ENCODE data around the gene BLTP1.
"Not testable (repeated sequence)": the region's sequence is repeated elsewhere in the genome, so short reads cannot be mapped to it uniquely, and the experiment has no call there.

BLTP1 gene, protein sequence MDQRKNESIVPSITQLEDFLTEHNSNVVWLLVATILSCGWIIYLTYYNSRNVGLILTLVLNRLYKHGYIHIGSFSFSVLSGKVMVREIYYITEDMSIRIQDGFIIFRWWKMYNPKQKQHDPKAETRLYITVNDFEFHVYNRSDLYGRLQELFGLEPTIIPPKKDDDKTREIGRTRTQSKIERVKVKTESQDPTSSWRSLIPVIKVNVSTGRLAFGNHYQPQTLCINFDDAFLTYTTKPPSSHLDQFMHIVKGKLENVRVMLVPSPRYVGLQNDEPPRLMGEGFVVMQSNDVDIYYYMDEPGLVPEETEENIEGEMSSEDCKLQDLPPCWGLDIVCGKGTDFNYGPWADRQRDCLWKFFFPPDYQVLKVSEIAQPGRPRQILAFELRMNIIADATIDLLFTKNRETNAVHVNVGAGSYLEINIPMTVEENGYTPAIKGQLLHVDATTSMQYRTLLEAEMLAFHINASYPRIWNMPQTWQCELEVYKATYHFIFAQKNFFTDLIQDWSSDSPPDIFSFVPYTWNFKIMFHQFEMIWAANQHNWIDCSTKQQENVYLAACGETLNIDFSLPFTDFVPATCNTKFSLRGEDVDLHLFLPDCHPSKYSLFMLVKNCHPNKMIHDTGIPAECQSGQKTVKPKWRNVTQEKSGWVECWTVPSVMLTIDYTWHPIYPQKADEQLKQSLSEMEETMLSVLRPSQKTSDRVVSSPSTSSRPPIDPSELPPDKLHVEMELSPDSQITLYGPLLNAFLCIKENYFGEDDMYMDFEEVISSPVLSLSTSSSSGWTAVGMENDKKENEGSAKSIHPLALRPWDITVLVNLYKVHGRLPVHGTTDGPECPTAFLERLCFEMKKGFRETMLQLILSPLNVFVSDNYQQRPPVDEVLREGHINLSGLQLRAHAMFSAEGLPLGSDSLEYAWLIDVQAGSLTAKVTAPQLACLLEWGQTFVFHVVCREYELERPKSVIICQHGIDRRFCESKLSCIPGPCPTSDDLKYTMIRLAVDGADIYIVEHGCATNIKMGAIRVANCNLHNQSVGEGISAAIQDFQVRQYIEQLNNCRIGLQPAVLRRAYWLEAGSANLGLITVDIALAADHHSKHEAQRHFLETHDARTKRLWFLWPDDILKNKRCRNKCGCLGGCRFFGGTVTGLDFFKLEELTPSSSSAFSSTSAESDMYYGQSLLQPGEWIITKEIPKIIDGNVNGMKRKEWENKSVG (N-terminal part only)

DNA sequence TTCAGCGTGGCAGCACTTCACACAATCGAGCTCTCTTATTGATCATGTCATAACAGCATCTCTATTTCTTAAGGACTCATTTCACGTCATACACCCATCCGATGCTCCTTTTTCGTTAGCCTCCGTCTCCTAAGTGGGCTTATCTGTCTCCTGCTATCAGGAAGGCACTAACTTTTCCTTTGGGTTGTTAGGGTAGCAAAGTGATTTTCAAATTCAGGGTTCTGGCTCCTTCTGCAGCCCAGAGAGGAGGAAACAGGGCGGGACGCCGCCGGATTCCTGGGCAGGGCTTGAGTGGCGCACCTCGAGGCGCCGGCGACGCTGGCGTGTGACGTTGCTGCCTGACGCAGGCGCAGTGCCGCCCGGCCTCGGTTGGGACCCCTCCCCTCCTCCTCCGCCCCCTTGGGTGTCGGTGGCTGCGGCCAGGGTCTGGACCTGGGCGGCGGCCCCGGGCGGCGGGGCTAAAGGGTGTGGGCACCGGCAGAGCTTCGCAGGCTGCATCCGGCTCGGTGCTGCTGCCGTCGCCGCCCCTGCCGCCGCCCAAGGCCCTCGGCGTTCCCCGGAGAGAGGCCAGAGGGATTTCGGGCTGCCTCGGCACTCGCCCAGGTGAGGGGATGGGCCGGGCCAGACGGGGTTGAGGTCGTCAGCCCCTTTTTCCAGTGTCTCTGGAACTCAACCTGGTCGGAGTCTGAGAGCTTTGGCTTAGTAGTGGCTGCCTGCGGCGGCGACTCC lies at the start of gene BLTP1:
Gene BLTP1 (plus strand): TSS at position 350 of the 729 bp plus-strand sequence. CDS start 18,317 bp downstream, outside the sequence.
- DNase-seq: peak; percentile 85

DNA sequence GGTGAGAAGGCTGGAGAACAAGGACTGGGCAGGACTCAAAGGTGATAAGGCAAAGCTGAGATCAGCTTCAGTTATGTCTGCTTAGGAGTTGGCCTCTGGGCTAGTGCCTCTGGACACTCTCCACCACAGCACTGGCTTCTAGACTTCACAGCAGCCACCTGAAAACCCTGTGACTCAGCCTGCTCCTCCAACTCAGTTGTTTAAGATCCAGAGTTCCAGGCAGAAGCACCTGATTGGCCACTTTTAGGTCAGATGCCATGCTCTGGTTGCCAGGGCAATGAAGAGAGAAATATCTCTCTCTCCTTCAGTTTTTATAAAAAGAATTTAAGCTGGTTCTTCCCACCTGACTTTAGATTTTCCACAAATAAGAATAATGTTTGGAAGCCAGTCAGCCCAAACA lies 47.9 kb upstream of the BLTP1 start:
- no peak for DNase-seq

DNA sequence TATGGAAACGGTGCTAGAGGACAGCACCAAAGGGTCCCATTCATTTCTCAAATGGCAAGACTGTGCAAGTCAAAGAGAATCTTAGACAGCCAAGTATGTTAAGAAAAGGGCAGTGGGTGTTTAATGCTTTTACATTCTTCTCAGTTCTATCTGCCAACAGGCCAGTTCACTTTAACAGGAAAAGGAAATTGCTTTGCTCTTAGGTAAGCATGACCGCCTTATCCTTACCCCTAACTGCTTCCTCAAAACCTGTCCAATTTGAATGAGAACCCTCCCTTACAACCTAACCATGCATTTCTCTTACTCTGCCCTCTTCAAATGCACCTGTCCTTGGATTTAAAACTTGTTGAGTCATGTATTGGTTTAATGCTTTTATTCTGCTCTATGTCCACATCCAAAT lies 44.5 kb upstream of the BLTP1 start:
- no peak for DNase-seq

DNA sequence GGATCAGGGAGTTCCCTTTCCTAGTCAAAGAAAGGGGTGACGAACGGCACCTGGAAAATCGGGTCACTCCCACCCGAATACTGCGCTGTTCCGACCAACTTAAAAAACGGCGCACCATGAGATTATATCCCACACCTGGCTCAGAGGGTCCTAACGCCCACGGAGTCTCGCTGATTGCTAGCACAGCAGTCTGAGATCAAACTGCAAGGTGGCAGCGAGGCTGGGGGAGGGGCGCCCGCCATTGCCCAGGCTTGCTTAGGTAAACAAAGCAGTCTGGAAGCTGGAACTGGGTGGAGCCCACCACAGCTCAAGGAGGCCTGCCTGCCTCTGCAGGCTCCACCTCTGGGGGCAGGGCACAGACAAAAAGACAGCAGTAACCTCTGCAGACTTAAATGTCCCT lies 41.8 kb upstream of the BLTP1 start:
- DNase-seq: not testable (repeated sequence)

DNA sequence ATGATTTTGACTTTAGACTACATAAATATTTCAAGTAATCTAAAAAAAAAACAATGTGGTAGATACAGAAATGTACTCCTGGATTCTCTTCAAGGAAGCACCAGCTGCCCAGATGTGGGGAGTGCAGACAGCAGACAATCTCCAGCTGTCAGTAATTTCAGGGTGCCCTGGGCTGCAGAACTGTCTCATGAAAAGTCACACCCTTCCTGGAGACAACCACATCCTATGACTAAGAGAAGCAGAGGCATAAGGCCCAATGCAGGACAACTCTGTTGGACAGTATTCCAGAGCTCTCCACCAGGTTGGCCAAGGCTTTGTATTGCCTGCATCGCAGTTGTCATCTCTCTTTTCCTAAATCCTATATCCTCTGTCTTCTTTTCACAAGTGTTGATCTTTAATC lies 34.4 kb upstream of the BLTP1 start:
- DNase-seq: no peak

DNA sequence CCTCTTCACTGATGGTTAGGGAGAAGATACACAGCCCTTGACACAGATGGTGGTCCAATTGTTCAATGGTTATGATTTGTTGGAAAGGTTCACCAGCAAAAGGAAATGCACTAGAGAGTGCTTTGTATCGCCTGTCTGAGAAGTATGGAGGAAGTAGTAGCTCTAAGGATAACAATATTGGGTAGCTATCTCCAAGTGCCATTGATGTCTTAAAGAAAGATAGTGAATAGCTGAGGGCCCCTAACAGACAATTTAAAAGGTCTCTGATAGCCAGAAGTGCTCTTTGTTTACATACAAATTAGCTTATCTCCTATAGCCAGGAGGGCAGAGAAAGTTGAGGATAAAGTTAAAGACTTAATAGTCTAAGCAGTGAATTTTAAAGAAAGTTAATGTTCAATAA lies 33.9 kb upstream of the BLTP1 start:
- DNase-seq: no peak

DNA sequence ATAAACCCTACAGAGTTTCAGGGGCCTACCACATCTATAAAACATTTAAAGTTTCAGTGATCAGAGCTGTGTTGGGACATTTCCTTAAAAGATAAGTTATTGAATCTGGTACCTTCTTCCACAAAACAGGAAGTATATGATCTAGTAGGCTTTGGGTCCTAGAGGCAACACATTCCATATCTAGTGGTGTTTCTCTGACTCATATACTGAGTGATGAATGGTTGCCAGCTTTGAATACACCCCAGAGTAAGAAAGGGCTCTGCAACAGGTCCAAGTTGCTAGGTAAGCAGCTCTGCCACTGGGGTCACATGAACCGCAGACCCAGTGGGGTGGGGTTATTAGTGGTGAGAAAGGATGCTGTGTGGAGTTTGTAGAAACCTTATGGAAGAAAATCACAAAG lies 32.4 kb upstream of the BLTP1 start:
- no peak for DNase-seq

DNA sequence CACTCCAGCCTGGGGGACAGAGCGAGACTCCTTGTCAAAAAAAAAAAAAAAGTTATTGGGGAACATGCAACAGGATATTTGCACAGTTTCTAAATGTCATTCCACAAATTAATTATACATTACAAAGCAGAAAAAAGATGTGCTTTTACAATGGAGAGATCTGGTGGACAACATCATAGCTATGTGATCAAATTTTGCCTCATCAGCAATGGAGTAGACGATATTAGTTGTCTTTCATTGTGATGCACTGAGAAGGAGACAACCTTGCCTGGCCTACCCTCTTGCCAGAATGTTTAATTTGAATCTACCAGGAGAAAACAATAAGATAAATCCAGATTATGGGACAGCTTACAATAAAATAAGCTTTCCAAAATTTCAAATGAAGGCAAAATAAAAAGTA lies 30.5 kb upstream of the BLTP1 start:
- no peak for DNase-seq

DNA sequence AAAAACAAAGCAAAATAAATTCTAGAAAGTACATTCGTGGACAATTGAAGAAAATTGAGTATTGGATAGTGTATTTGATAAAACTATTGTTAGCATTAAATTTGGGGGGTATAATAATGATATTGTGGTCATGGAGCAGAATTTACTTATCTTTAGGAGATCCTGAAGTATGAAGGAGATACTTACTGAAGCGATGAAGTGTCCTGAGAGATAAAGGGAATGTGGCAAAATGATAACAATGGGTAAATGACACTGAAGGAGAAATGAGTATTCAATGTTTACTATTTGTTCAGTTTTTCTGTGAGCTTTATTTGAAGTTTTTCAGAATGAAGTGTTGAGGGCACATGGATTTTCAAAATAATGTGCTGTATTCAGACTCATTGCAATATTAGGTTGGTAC lies 30.0 kb upstream of the BLTP1 start:
- no peak for DNase-seq

DNA sequence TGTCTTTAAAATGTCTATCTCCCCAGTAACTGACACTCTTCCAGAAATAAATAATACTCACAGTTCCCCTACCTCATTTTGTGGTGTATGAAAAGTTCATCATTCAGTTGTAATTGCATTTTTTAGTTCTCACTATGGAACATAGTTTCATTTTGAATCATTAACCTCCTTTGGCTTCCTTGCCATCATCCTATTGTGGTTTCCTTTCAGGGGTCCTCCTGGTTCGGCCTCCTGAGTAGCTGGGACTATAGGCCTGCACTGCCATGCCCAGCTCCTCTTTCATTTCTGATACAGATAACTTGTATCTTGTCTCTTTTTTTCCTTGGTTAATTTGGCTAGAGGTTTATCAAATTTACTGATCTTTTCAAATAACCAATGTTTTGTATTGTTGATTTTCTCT lies 23.1 kb upstream of the BLTP1 start:
- DNase-seq: no peak

DNA sequence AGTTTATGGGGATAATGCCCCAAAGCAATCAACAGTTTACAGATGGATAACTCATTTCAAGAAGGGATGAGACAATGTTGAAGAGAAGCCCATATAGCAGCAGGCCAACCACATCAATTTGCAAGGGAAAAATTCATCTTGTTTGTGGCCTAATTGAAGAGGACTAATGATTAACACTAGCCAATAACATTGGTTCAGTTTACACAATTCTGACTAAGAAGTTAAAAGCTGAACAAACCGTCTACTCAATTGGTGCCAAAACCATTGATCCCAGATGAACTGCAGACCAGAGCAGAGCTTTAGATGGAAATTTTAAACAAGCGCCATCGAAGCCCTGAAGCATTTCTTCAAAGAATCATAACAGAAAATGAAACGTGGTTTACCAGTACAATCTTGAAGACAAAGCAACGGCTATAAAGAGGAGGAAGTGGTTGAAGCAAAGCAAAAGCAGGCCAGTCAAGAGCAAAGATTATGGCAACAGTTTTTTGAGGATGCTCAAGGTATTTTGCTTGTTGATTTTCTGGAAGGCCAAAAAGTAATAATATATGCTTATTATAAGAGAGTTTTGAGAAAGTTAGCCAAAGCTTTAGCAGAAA lies 20.5 kb upstream of the BLTP1 start:
- DNase-seq: no peak

DNA sequence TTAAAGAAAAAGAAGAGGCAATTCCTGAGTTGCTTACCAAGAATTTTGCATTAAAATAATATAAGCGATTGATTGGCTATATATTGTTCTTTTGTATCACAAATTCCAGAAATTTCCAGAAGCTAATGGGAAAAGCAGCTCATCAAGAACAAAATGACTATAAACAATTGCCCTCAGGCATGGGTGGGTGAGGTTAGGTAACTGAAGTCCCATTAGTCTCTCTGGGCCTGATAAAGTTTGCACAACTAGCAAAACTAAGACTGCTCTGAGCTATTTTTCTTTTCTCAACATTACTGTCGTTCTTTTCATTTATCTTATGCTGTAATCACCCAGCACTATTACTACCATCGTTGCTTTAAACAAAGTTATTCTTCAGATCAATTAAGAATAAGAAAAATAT lies 19.2 kb upstream of the BLTP1 start:
- DNase-seq: no peak

DNA sequence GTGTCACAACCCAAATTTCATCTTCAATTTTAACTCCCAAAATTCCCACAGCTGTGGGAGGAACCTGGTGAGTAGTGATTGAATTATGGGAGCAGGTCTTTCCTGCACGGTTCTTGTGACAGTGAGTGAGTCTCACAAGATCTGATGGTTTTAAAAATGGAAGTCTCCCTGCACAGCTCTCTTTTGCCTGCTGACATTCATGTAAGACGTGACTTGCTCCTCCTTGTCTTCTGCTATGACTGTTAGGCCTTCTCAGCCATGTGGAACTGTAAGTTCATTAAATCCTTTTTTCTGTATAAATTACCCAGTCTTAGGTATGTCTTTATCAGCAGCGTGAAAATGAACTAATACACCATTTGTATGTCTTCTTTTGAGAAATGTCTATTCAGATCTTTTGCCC lies 13.0 kb upstream of the BLTP1 start:
- DNase-seq: no peak

DNA sequence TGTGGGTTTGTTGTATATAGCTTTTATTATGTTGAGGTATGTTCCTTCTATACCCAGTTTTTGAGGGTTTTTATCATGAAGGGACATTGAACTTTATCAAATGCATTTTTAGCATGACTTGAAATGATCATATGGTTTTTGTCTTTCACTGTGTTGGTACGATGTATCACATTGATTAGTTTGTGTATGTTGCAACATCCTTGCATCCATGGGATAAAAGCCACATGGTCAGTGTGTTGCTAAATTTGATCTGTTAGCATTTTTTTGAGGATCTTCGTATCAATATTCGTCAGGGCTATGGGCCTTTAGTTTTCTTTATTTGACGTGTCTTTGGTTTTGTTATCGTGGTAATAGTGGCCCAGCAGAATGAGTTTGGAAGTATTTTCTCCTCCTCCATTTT lies 11.3 kb upstream of the BLTP1 start:
- DNase-seq: no peak

DNA sequence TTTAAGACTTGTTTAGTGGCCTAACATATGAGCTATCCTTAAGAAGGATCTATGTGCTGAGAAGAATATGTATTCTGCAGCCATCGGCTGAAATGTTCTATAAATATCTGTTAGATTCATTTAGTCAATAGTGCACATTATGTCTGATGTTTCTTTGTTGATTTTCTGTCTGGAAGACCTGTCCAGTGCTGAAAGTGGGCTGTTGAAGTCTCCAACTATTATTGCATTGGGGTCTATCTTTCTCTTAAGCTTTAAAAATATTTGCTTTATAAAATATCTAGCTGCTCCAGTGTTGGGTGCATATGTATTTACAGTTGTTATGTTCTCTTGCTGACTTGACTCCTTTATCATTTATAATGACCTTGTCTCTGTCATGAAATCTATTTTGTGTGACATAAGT lies 9.4 kb upstream of the BLTP1 start:
- DNase-seq: no peak

DNA sequence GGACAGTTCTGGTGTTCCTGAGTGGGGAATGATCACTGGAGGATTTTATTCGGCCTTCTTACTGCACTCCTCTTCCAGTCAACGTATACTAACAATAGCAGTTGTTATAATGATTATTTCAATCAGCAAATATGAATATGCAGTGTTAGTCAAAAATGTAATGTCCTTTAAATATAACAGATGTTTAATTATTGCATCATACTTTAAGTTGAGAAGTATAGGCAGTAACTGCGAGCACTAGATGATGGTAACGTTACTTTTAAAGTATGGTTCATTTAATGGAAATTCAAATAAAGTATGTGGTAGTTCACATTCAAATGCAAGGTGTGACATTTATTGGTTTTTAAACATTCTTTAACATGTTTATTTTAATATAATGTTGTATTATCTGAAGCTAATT lies 5.5 kb upstream of the BLTP1 start:
- DNase-seq: no peak

DNA sequence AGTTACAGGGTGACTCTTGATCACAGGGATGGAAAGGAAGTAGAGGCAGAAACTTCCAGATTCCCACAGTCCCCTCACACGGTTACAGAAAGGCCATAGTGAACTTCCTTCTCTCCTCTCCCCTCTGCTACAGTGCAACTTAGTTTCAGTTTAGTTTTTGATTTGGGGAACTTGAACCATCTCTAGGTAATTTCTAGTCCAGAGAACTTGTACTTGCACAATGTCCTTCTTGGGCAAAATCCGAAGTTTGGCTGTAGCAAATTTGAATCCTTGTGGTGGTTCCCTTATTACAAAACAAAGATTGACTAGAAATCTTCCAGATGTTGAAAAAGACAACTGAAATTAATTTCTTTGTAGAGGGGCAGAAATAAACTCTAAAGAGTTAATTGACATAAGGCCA lies 1.2 kb upstream of the BLTP1 start:
- no peak for DNase-seq

DNA sequence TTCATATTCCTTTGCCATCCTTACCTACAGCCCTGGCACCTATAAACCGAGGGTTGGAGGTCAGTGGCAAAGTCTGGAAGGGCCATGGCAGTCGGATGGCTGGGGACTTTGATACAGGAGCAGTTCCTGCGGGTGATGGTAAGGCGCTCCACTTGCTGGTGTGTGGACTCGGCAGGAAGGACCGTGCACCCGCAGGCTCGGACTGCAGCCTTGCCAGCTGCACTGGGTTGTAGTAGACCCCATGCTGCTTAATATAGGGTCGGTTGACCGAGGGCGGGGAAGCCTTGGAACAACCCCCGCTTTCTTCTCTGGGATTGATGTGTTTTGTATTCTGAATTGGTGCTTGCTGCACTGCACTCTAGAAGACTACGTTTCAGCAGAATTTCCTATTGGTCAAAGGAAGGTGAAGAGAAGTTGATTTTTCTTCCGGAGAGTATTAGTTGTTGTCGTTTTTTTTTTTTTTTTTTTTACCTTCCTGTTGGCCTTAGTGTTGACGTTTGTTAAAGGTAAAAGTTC lies 638 bp downstream of the BLTP1 start:
- peak; percentile 73 for DNase-seq

DNA sequence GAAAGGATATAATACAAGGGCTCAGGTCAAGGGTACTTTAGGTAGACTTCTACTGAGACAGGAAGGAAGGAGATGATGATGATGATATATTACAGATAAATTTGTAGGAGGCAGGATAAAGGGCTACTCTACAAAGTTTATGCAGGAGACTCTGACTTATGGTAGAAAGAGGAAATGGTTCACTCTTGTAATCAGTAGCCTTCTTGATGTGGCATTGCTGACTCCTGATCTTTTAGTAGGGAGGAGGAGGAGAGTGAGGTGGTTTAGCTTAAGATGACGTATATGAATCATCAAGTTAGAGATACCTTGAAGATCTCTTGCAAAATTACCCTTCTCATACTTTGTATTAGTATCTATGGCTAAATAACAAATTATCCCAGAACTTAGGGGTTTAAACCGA lies 4.7 kb downstream of the BLTP1 start:
- no peak for DNase-seq

DNA sequence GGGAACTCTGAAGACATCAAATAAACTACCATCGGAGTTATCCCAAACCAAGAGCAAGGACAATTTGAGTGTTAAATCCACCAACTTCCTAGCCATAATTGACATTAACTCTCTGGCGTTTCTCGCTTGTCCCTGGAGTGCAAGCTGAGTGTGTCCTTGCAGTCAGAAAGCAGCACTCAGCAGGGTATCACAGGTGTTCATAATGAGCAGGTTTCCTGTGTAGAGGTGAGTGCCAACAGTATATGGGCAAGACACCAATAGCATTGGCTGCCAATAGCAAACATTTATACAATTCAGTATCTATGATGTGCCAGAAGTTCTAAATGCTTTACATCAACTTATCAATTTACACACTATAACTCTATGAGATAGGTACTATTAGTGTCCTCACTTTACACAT lies 11.2 kb downstream of the BLTP1 start:
- DNase-seq: peak; percentile 82

DNA sequence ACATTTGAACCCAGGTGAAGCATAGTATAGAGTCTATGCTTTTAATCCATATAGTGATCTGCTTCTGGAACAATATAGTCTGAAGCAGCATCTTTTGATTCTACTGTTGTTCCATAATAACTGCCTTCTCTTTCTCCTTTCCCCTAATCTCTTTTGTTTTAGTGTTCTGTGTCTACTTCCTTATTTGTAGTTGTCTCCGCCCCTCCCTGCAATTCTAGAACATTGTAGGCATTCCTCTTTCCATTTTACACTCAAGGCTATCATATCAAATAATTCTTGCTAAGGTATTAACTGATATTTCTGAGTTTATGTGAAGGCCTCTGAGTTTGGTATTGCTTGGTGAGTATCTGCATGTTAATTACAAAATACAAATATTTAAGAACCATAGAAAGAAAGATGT lies 11.6 kb downstream of the BLTP1 start:
- no peak for DNase-seq

DNA sequence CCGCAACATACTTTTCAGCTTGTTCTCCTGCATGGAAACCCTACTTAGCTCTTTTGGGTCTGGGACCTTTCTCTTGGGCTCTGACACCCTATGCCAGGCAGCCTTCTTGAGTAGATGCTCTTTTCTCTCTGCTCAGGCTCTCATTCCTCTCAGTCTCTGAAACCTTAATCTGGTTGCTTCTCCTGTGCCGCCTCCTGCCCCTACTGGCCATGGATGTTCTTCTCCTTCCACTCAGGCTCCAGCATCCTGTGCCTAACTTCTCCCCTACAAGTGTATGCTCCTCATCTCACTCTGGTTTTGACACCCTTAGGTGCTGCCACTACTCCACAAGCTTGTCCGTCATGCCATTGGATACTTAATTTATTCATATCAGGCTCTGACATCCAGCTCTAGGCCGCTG lies 15.2 kb downstream of the BLTP1 start:
- no peak for DNase-seq
